GM18873 (cell line): ENCODE measurements around the gene KIF26B.
"Not testable (repeated sequence)": the region's sequence is repeated elsewhere in the genome, so short reads cannot be mapped to it uniquely, and the experiment has no call there.

ENCODE experiments used
- ATAC-seq: cut with Tn5 transposase; IDR thresholded peaks from one replicate; pipeline ENCODE4 v1.9.1; 2021; ENCODE audit warnings: mild to moderate bottlenecking, moderate library complexity, moderate number of reproducible peaks; ENCODE audit not compliant: unreplicated experiment, low FRiP score

KIF26B gene

DNA sequence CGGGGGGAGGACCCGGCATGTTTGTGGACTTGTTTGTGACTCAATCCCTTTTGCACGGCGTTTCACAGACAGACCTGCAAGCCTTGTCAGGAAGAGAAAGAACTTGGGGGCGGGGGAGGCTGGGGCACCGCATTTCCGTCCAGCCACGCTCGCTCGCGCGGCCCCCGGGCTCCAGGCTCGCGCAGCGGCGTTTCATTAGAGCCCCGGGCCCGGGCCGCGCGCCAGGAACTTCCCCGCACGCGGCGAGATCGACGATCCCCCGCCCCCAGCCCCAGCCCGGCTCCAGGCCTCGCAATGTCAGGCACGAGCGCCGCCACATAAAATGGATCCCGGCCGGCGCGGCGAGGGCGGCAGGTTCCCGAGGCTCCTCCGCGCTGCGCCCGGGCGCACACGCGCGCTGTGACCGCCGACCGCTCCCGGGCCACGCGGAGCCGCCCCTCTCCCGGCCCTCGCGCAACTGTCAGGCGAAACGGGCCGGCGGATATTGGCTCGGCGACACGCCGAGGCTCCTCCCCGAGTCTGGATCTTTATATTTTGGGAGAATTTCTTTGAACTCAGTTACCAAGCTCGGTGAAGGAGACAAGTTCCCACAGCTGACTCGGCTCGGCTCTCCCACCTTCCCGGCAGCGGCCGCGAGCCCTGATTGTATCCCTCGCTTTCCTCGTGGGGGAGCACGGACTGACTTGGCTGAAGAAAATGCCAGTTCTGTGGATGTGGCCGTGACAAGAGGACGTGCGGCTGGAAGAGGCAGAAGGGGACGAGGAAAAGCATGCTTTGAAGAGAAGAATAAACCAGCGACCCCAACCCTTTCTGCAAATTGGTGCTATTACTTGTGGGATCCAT, at the start of gene KIF26B:
TSS of gene KIF26B (plus strand) at position 557 of the 843 bp plus-strand sequence. CDS start 440 bp downstream, outside the sequence.
- no peak for ATAC-seq

DNA sequence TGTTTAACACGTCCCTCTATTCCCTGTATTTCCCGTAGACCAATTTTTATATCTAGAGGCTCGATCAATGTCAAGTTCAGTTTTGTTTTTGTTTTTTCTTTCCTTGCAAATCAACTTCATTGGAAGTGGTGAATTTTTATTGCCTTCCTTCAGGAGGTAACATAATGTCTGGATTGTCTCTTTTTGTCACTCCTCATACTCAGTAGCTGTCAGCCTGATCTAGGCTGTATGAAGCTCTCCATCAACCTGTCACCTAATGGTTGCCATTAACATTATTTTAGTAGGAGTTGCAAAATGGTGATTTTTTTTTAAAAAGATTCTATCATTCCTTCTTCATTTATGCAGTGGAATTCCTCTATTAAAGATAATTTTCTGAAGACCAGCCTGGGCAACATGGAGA, 49.7 kb upstream of the KIF26B start:
- no peak for ATAC-seq

DNA sequence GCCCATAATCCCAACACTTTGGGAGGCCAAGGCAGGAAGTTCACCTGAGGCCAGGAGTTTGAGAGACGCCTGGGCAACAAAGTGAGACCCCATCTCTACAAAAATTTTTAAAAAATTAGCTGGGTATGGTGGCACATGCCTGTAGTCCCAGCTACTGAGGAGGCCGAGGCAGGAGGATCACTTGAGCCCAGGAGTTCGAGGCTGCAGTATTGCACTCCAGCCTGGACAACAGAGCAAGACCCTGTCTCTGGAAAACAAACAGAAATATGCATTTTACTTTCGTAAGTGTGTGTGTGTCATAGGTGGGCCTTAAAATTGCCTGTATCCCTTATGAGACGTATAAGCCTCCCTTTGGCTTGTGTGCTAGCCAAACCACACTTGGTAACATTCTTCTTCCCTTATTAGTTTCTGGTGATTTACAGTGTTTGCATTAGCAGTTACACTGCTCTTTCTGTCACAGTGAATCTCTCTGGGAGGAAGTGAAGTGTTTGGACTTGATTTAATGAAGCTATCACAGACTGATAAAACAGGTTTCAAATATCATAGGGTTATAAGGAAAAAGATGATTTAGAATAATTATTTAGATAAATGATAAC, 48.9 kb upstream of the KIF26B start:
- no peak for ATAC-seq

DNA sequence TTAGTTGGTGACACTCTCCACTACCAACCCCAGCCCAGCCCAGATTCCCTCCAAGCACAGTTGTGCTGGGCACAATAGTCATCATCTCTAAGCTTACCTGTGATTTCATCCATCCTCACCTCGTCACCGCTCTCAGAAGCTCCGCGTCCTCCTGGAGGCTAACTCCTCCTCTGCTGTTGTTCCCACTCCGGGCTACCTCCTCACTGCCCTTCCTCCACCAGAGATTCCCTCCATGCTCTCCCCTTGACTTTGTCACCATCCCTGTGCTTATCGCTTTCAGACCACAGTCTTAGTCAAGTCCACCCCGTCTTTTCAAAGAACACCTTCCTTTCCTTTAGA, 47.0 kb upstream of the KIF26B start:
- no peak for ATAC-seq

DNA sequence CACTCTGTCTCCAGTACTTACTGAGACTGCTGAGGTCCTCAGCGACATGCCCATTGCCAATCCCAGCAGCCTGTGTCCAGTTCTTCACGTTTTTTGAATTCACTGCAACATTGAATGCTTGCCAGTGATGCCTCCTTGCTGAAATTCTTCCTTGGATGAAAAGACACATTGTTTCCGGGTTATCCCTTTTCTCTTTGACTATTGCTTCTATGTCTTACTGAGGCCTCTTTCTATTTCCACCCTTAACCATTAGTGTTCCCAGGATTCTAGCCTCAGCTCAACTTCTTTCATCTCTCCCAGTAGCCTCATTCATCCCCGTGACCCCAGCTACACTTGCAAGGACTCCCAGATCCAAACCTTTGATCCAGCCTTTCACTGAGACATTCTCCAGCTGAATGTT, 46.5 kb upstream of the KIF26B start:
- no peak for ATAC-seq

DNA sequence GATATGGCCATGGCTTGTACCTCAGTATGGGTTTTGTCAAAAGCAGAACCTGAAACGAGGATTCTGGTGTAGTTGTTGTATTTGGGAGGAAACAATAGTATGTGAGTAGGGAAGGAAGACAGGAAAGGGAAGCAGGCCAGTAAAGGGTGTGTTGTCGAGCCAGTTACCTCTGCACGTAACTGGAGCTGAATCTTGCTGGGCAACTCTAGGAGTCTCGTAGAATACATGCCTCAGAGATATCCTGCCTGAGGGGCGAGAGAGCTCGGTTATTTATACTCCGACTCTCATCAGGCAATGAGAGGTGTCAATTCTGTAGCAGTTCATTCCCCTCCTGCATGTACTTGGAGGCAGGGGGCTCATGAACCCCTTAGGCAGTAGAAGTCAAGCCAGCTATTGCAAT, 45.9 kb upstream of the KIF26B start:
- no peak for ATAC-seq

DNA sequence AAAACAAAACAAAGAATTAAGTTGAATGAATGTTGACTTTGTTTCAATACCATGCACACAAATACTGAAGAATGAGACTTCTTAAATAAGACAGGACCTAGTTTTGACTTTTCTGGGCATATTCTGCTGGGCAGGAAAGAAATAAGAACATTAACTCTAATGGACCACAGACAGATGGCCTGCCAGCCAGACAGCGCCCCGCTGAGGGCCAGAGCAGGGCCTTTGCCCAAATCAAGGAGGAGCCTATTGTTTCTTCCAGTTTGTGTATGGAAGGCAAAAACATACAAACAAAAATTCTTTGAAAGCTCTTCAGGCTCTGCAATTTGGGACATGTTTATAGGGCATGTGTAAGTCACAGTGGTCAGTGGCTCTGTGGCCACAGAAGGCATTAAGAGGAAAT, 44.4 kb upstream of the KIF26B start:
- ATAC-seq: no peak

DNA sequence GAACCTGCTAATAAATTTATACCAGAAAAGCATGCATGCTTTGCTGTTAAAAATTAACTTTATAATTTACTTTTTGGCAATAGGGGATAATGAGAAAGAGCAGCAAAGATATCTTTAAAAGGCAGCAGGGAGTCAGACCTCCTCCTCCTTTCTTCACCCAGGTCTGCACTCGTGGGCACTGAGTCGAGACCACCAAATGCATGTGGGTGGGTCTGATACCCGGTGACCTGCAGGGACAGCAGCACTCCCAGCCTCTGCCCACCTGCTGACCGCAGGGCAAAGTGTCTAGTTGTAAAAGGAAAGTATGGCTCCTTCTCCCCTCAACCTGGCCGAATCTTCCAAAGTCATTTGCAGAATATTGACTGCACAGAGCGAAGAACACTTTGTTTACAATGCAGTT, 43.7 kb upstream of the KIF26B start:
- ATAC-seq: no peak

DNA sequence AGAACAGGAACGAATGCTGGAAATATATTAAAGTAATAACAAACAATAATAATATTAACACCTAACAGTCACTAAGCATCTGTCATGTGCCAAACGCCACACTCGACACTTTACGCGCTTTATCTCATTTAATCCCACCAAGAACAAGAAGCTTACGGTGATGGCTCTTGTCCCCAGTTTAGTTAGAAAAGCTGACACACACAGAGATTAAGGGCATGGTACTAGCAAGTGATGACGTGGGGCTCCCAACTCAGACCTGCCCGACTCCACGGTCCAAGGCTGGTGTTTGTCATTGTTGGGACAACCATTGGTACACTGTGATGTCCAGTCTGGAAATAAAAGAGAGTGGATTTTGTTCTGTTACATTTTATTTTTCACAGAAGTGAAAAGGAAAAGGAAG, 41.1 kb upstream of the KIF26B start:
- no peak for ATAC-seq

DNA sequence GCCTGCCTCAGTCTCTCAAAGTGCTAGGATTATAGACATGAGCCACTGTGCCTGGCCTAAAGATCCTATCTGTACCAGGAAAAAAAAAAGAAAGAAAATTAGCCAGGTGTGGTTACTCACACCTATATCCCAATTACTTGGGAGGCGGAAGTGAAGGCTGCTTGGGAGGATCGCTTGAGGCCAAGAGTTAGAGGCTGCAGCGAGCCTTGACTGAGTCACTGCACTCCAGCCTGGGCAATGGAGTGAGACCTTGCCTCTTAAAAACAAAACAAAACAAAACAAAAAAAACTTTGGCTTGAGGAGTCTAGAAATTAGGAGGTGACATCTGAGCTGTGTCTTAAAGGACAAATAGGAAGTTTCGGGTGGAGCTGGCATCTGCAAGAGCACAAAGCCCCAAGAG, 38.7 kb upstream of the KIF26B start:
- ATAC-seq: no peak

DNA sequence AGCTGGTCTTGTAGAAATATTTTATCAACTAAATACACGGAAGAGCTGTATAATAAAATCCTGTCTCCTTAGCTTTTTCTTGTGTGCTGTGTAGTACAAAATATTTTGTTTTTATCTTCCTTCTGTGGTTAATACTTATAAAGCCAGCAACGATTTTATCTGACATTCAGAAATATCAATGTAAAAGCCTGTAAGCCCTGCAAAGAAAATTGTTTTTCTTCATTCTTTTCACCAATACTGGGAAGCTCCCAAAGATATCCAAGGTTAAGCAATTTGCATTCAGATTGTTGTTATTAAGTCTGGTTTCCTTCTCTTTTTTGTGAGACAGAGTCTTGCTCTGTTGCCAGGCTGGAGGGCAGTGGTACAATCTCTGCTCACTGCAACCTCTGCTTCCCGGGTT, 38.0 kb upstream of the KIF26B start:
- ATAC-seq: no peak

DNA sequence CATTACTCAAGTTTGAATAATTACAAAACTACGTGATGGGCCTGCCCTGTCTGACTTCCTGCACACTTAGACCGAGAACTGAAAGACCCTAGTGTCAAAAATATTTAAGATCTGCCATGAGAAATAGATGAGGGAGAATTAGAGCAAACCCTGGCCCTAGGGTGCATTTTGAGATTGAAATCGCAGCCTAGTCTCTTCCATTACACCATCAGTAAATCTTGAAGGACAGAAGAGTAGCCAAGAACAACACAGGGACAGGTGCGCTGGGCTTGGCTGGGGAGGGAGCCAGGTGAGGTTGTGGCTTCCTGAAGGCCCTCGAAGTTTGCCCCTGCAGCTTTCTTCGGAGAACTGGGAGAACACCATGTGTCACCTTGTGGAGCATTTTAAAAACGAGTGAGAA, 36.7 kb upstream of the KIF26B start:
- ATAC-seq: no peak

DNA sequence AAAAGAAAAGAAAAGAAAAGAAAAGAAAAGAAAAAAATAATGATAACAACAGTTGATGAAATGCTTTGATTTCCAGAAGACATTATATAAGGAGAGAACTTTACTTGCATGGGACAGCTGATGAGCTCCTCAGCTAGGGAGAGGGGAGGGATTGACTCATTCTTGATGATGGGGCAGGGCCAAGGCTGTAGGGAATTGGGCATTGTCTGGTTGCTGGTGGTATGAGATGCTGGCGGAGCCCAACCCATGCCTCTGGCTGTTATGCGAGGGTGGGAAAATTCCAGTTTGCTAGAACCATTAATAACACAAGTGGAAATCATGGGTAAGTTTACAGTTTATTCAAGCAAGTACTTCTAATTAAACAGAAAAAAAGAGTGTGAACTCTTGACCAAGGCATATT, 36.0 kb upstream of the KIF26B start:
- no peak for ATAC-seq

DNA sequence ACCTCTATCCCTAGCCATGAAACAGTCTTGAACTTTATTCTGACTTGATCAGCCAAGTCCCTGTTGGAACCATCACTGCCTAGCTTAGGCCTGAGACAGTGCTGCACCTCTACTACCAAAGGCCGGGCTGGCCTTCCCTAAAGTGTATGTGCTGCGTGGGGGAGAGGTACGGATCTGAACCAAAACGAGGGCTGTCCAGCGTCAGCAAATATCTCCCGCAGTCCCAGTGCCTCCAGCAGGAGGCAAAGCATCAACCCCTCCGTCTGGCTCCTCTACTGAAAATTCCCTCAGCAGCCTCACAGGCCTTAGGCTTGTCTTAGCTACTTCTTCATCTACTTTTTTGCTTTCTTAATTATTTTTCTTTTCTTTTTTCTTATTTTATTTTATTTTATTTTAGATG, 33.3 kb upstream of the KIF26B start:
- no peak for ATAC-seq

DNA sequence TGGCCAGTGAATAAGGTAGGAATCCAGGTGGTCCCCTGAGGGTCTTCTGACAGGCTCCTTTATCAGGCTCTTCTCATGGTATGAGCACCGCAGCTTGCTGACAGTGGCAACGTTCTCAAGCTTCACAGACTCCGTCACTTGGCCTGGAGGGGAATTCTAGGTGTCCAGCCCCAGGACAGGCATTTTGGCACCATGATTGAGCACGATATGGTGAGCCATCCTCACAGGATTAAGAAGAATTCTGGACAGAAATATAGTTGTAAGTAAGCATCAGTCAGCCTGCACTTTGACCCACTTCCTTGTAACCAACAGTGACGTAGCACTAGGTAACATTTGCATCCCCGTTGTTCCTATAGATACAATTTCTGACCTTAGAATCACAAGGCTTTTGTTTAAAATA, 30.5 kb upstream of the KIF26B start:
- ATAC-seq: no peak

DNA sequence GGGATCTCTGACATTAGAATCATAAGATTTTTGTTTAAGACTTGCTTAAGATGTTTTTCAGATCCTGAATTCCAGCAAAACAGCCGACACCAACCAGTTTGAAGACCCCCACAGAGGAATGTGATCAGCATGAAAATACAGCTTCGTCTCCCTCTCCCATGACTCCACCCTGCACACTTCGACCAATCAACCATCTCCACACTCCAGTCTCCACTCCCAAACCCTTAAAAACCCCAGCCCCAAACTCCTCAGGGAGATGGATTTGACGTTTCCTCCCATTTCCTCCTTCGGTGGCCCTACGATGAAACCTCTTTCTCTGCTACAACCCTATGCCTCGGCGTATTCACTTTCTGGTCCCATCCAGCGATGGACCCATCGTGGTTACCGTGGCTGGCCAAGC, 30.1 kb upstream of the KIF26B start:
- no peak for ATAC-seq

DNA sequence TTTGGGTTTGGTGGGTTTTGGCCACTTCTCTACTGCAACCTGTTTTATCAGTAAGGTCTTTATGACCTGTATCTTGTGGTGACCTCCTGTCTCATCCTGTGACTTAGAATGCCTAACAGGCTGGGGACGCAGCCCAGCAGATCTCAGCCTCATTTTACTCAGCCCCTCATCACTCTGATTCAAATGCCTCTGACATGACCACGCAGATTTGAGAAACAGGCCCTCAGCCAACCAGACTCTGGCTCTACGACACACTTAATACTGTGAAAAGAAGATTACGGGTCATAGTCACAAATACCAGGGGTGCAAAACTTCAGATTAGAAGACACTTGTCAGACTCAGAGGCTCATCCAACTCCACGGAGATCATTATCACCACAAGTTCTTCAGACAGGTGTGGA, 28.3 kb upstream of the KIF26B start:
- ATAC-seq: no peak

DNA sequence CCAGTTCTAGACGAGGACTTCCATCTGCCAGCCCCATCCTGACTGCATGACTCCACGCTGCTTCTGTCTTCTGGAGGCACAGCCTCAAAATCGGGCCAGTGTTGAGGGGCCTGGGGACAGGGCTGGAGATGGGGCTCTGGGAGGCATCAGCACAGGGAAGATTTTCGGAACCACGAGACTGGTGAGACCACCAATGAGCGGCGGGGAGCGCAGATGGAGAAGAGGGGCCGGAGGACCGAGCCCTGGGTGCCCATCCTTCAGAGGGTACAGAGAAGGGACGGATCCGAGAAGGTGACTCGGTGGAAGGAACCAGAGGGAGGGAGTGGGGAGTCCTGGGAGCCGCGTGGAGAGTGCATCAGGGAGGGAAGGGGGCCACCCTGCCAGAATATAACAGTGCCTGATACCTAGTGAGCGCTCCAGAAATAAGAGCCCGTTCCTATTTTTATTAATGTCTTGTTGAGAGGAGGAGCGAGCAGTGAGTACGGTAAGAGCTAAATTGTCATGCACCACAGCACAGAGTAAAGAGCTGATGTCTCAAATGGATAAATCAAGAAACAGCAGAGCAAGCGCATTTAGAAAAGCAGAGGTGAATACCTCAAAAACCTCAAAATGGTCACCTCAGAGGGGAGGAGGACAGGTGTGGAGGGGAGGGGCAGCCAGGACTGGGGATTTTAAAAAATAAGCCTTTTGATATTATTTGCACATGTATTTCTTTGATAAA, 26.2 kb upstream of the KIF26B start:
- ATAC-seq: no peak

DNA sequence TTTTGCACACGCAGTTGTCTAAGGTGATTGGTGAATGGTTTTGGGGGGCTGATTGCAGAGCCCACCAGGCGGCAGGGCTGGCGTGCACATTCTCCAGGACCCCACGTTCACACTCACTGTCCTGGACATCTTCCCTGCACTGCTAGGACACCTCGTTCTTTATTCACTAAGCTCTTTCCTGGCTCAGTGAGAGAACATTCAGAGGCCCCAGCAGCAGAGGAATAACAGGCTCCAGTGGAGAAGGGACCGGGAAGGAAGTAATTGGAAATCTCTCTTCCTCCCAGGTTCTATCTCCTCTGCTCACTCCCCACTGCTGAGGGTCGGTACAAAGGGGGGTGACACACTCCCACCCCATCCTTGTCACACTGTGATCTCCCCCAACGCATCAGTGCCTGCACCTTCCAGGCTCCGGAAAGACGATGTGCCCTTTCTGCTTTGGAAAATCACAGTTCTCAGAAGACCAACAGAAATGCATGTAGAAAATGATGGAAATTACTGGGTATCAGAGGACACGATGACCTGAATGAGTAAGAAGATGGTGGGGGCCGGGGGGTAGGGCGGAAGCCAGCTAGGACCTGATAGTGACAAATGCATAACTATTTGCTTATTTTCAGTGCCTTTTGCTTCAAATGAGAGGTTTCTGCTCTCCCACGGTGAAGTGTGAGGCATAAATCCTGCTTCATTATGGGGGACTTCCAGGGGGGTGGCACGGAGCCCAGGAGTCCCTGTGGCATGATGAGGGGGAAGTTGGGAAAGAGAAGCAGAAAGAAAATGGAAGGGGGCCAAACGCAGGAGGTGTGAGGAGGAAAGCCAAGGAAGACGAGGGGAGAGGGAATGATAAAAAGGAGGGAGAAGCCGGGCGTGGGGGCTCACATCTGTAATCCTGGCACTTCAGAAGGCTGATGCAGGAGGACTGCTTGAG, 25.2 kb upstream of the KIF26B start:
- no peak for ATAC-seq

DNA sequence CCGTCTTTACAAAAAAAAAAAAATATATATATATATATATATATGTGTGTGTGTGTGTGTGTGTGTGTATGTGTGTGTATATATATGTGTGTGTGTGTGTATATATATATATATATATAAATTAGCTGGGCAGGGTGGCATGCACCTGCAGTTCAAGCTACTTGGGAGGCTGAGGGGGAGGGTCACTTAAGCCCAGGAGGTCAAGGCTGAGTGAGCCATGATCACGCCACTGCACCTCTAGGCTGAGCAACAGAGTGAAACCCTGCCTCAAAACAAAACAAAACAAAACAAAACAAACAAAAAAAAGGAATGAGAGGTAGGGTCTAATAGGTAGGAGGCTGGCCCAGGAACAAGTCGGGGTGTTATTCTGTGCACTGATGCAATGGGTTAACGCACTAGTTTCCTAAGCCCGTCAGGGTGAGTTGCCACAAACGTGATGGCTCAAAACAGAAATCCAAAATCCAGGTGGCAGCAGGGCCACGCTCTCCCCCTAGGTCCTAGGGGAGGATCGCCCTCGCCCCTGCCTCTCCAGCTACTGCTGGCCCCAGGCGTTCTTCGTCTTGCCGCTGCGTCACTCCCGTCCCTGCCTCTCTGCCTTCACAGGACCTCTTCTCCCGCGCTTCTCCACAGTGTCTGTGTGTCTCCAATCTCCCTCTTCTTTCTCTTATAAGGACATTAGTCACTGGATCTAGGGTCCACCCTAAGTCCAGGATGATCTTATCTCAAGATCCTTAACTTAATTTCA, 24.3 kb upstream of the KIF26B start:
- ATAC-seq: not testable (repeated sequence)
